Measurements from ENCODE around the gene HOMER3.
"Not testable (repeated sequence)": the region's sequence is repeated elsewhere in the genome, so short reads cannot be mapped to it uniquely, and the experiment has no call there.

DNA sequence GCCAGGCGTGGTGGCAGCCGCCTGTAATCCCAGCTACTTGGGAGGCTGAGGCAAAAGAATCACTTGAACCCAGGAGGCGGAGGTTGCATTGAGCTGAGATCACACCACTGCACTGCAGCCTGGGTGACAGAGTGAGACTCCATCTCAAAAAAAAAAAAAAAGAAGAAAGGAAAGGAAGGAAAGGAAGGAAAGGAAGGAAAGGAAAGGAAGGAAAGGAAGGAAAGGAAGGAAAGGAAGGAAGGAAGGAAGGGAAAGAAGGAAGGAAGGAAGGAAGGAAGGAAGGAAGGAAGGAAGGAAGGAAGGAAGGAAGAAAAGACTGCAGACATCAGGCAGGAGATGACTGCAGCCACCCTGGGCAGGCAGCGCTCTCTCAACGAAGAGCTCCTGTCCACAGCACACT is 38.5 kb downstream of the HOMER3 start:
- TF ChIP-seq, protein P1, sequence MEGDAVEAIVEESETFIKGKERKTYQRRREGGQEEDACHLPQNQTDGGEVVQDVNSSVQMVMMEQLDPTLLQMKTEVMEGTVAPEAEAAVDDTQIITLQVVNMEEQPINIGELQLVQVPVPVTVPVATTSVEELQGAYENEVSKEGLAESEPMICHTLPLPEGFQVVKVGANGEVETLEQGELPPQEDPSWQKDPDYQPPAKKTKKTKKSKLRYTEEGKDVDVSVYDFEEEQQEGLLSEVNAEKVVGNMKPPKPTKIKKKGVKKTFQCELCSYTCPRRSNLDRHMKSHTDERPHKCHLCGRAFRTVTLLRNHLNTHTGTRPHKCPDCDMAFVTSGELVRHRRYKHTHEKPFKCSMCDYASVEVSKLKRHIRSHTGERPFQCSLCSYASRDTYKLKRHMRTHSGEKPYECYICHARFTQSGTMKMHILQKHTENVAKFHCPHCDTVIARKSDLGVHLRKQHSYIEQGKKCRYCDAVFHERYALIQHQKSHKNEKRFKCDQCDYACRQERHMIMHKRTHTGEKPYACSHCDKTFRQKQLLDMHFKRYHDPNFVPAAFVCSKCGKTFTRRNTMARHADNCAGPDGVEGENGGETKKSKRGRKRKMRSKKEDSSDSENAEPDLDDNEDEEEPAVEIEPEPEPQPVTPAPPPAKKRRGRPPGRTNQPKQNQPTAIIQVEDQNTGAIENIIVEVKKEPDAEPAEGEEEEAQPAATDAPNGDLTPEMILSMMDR (IDR thresholded peaks at IDR 0.05), result not testable (repeated sequence)
- TF ChIP-seq POLR2A (IDR thresholded peaks at IDR 0.05), result not testable (repeated sequence)
